Neural cell (in vitro differentiated cells): ENCODE measurements around the gene GIPC2. TPM values are rescaled to one million over a fixed set of nuclear protein-coding genes. Genes with fewer than 3 reads are reported as not detected.

Source experiments
- H2AFZ ChIP-seq: fragments of 200-600, 300-800 bp; sonication (generic), shearing (Covaris generic); 2 replicates; pipeline ENCODE4 v1.6.0; 2014; ENCODE audit warnings: low read depth, mild to moderate bottlenecking, antibody characterized with exemption, low read length, moderate library complexity
- H3F3A ChIP-seq: fragments of 200-600 bp; shearing (Covaris generic); 2 replicates; pipeline ENCODE4 v1.6.1; 2016; ENCODE audit warnings: mild to moderate bottlenecking, moderate library complexity, mixed read lengths, antibody characterized with exemption, low read length; ENCODE audit not compliant: insufficient read depth, poor library complexity, severe bottlenecking
- H3K27ac ChIP-seq: fragments of 200-600, 300-800 bp; sonication (generic), shearing (Covaris generic); 2 replicates; pipeline ENCODE4 v1.5.1; 2014; ENCODE audit warnings: mild to moderate bottlenecking, low read length, moderate library complexity
- H3K27me3 ChIP-seq: fragments of 300-800, 200-600 bp; sonication (generic), shearing (Covaris generic); 2 replicates; pipeline ENCODE4 v1.6.0; 2014; ENCODE audit warnings: mild to moderate bottlenecking, low read depth, low read length, moderate library complexity; ENCODE audit not compliant: insufficient read depth
- H3K36me3 ChIP-seq: fragments of 300-800, 200-600 bp; sonication (generic), shearing (Covaris generic); 2 replicates; pipeline ENCODE4 v1.5.1; 2014; ENCODE audit warnings: mild to moderate bottlenecking, antibody characterized with exemption, low read length, moderate library complexity; ENCODE audit not compliant: insufficient read depth
- H3K4me2 ChIP-seq: fragments of 300-800, 200-600 bp; sonication (generic), shearing (Covaris generic); 2 replicates; pipeline ENCODE4 v1.6.0; 2014; ENCODE audit warnings: mild to moderate bottlenecking, low read length
- H3K4me3 ChIP-seq: fragments of 300-800, 200-600 bp; sonication (generic), shearing (Covaris generic); 2 replicates; pipeline ENCODE4 v1.5.1; 2014; ENCODE audit warnings: mild to moderate bottlenecking, low read length, moderate library complexity
- H3K79me2 ChIP-seq: fragments of 200-600 bp; shearing (Covaris generic); replicated peaks from 2 replicates; pipeline ENCODE4 v1.6.0; 2014; ENCODE audit warnings: mild to moderate bottlenecking, low read length, moderate library complexity; ENCODE audit not compliant: insufficient read depth
- H3K9ac ChIP-seq: fragments of 300-800, 200-600 bp; sonication (generic), shearing (Covaris generic); 2 replicates; pipeline ENCODE4 v1.6.1; 2016; ENCODE audit warnings: mild to moderate bottlenecking, low read length, mixed read lengths
- H3K9me2 ChIP-seq: fragments of 200-600 bp; shearing (Covaris generic); 2 replicates; pipeline ENCODE4 v1.6.1; 2016; ENCODE audit warnings: mild to moderate bottlenecking, low read length, mixed read lengths; ENCODE audit not compliant: insufficient read depth
- H3K9me3 ChIP-seq: fragments of 200-600, 300-800 bp; sonication (generic), shearing (Covaris generic); 2 replicates; pipeline ENCODE4 v1.6.1; 2016; ENCODE audit warnings: mild to moderate bottlenecking, mixed run types, low read length, moderate library complexity, mixed read lengths
- H4K20me1 ChIP-seq: fragments of 200-600 bp; shearing (Covaris generic); 2 replicates; pipeline ENCODE4 v1.6.1; 2016; ENCODE audit warnings: mild to moderate bottlenecking, mixed run types; ENCODE audit not compliant: insufficient read depth
- EP300 ChIP-seq: fragments of 450-650 bp; conservative IDR thresholded peaks from 2 replicates; pipeline ENCODE4 v1.6.1; 2014; ENCODE audit warnings: antibody characterized with exemption, mild to moderate bottlenecking, moderate library complexity; ENCODE audit not compliant: poor library complexity, severe bottlenecking
- EZH2 ChIP-seq: fragments of 200-600, 300-800 bp; shearing (Covaris generic), sonication (generic); IDR thresholded peaks from 2 replicates; pipeline ENCODE4 v1.6.1; 2014; ENCODE audit warnings: antibody characterized with exemption, low read length, borderline replicate concordance, mild to moderate bottlenecking; ENCODE audit not compliant: insufficient read depth, poor library complexity, severe bottlenecking
- MXI1 ChIP-seq: fragments of 450-650 bp; conservative IDR thresholded peaks from 2 replicates; pipeline ENCODE4 v1.6.1; 2014; ENCODE audit warnings: antibody characterized with exemption, mild to moderate bottlenecking; ENCODE audit not compliant: poor library complexity, severe bottlenecking
- POLR2AphosphoS5 ChIP-seq: IDR thresholded peaks from 2 replicates; pipeline ENCODE4 v1.6.1; 2012
- RAD21 ChIP-seq: fragments of 450-650 bp; conservative IDR thresholded peaks from 2 replicates; pipeline ENCODE4 v1.6.1; 2014; ENCODE audit warnings: antibody characterized with exemption, mild to moderate bottlenecking, moderate library complexity
- SMC3 ChIP-seq: fragments of 450-650 bp; conservative IDR thresholded peaks from 2 replicates; pipeline ENCODE4 v1.6.1; 2014; ENCODE audit warnings: antibody characterized with exemption, mild to moderate bottlenecking, moderate library complexity; ENCODE audit not compliant: poor library complexity
- TAF1 ChIP-seq: IDR thresholded peaks from 2 replicates; pipeline ENCODE4 v1.6.1; 2012; ENCODE audit warnings: low read depth
- polyA plus RNA-seq: library from polyadenylated mRNA; depleted of rRNA; stranded (reverse); fragments of >200 nt; gene quantifications from 2 replicates; pipeline ENCODE4 v1.2.3, GENCODE V29; 2014
- TF ChIP-seq, protein P1 (sequence below): IDR thresholded peaks from 2 replicates; pipeline ENCODE4 v1.6.1; 2012; ENCODE audit warnings: borderline replicate concordance
- TF ChIP-seq, protein P2 (sequence below): fragments of 450-650 bp; IDR thresholded peaks from 2 replicates; pipeline ENCODE4 v1.5.1; 2014; ENCODE audit warnings: antibody characterized with exemption, mild to moderate bottlenecking, moderate library complexity; ENCODE audit not compliant: poor library complexity, severe bottlenecking

GIPC2 gene
- polyA plus RNA-seq, 1 donor from 2014 or later: 1.3 TPM

DNA sequence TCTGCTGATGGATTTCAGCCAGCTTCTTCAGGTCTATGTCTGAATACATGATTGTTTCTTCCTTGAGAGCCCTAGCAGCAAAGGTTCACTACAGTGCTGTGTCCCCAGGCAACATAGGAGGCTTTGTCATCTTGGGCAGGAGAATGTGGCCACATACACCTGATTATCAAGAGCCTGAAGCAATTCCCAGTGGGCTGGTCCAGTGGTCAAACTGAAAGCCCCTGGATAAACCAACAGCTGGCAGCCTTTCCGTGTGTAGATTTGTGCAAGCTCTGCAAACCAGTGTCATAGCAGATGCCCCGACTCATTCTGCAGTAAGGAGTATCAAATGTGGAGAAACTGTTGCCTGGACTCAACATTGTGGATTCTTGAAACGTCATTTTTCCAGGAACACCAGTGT lies 2.3 kb upstream of the GIPC2 start:
- no peak overlapping the region for H2AFZ ChIP-seq
- no peaks in the 10 kb centered on the region for H3K9me3 ChIP-seq
- H3K27ac ChIP-seq: no peak overlapping the region
- H4K20me1 ChIP-seq: no peaks in the 10 kb centered on the region
- H3K27me3 ChIP-seq: peaks cover 41% of the 10 kb centered on the region
- H3K36me3 ChIP-seq: no peaks in the 10 kb centered on the region
- no peak overlapping the region for H3K9ac ChIP-seq
- no peaks in the 10 kb centered on the region for H3F3A ChIP-seq
- no peak for TF ChIP-seq MXI1
- TF ChIP-seq, protein P1, sequence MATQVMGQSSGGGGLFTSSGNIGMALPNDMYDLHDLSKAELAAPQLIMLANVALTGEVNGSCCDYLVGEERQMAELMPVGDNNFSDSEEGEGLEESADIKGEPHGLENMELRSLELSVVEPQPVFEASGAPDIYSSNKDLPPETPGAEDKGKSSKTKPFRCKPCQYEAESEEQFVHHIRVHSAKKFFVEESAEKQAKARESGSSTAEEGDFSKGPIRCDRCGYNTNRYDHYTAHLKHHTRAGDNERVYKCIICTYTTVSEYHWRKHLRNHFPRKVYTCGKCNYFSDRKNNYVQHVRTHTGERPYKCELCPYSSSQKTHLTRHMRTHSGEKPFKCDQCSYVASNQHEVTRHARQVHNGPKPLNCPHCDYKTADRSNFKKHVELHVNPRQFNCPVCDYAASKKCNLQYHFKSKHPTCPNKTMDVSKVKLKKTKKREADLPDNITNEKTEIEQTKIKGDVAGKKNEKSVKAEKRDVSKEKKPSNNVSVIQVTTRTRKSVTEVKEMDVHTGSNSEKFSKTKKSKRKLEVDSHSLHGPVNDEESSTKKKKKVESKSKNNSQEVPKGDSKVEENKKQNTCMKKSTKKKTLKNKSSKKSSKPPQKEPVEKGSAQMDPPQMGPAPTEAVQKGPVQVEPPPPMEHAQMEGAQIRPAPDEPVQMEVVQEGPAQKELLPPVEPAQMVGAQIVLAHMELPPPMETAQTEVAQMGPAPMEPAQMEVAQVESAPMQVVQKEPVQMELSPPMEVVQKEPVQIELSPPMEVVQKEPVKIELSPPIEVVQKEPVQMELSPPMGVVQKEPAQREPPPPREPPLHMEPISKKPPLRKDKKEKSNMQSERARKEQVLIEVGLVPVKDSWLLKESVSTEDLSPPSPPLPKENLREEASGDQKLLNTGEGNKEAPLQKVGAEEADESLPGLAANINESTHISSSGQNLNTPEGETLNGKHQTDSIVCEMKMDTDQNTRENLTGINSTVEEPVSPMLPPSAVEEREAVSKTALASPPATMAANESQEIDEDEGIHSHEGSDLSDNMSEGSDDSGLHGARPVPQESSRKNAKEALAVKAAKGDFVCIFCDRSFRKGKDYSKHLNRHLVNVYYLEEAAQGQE: no peak
- no peak for TF ChIP-seq EP300
- no peak for TF ChIP-seq EZH2
- TF ChIP-seq TAF1: no peak
- no peak for TF ChIP-seq POLR2AphosphoS5
- no peak for TF ChIP-seq RAD21
- TF ChIP-seq SMC3: no peak
- H3K9me2 ChIP-seq: no peaks in the 10 kb centered on the region
- no peak overlapping the region for H3K4me3 ChIP-seq
- no peak overlapping the region for H3K4me2 ChIP-seq
- no peaks in the 10 kb centered on the region for H3K79me2 ChIP-seq

DNA sequence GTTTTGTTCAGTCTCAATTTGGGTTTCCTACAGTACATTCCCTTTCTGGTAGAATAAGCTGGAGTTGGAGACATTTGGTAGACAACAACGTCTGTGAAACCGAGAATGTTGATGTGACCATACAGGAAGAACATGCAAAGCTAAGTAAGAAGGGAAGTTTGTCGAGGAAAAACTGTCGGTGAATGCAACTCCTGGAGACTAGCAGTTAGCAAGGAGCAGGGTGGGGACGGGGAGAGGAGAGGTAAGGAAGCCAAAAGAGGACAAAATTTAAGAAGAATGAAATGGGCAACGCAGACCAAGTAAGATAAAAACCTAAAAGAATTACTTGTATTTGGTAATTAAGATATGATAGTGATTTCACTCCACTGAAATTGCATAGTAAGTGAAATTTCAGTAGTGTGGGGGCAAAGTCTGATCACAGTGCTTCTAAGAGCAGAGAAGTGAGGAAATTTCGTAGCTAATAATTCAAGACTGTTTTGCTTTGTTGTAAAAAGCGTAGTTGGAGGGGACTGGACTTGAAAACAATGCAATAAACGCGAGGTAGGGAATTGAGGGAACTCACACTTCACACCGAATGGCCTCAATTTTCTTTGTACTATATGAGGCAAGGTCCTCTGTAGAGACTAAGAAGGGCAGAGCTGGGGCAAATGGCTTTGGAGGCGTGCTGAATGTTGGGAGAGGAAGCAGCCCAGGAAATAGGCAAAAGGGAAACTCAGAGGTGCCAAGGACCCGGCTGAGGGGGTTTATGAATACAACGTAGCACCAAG lies 787 bp upstream of the GIPC2 start:
- TF ChIP-seq, protein P2, sequence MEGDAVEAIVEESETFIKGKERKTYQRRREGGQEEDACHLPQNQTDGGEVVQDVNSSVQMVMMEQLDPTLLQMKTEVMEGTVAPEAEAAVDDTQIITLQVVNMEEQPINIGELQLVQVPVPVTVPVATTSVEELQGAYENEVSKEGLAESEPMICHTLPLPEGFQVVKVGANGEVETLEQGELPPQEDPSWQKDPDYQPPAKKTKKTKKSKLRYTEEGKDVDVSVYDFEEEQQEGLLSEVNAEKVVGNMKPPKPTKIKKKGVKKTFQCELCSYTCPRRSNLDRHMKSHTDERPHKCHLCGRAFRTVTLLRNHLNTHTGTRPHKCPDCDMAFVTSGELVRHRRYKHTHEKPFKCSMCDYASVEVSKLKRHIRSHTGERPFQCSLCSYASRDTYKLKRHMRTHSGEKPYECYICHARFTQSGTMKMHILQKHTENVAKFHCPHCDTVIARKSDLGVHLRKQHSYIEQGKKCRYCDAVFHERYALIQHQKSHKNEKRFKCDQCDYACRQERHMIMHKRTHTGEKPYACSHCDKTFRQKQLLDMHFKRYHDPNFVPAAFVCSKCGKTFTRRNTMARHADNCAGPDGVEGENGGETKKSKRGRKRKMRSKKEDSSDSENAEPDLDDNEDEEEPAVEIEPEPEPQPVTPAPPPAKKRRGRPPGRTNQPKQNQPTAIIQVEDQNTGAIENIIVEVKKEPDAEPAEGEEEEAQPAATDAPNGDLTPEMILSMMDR: no peak
- no peak for TF ChIP-seq POLR2AphosphoS5
- TF ChIP-seq, protein P1: no peak
- TF ChIP-seq SMC3: no peak
- TF ChIP-seq RAD21: no peak
- TF ChIP-seq EP300: no peak
- no peak for TF ChIP-seq EZH2
- TF ChIP-seq TAF1: no peak
- no peak for TF ChIP-seq MXI1
- Histone ChIP-seq H2AFZ (no peak overlapping the region), H3K27me3 (peaks cover 41% of the 10 kb centered on the region)

More for the DNA sequence above, 787 bp upstream of the GIPC2 start:
- Histone ChIP-seq H3K9ac (no peak overlapping the region), H3K36me3 (no peaks in the 10 kb centered on the region), H3K4me2 (no peak overlapping the region), H3F3A (no peaks in the 10 kb centered on the region), H3K4me3 (no peak overlapping the region), H3K9me2 (no peaks in the 10 kb centered on the region), H4K20me1 (no peaks in the 10 kb centered on the region), H3K9me3 (no peaks in the 10 kb centered on the region), H3K27ac (no peak overlapping the region), H3K79me2 (no peaks in the 10 kb centered on the region)
